IMR-90 (cell line): ENCODE results near the gene SPEG. TPM values are rescaled to one million over a fixed set of nuclear protein-coding genes. Genes with fewer than 3 reads are reported as not detected.

Experiments
- ATAC-seq: fragments of 200-7000 bp; cut with Tn5 transposase; 2 replicates; pipeline ENCODE4 v1.9.1; 2020; ENCODE audit warnings: low read depth, mild to moderate bottlenecking, moderate library complexity
- BruUV-seq: library from RNA; stranded (reverse); fragments of 400-500 nt; replicated peaks from 2 replicates; lab custom pipeline; 2021; lab: Mats Ljungman, UMichigan
- CTCF ChIA-PET: fragments of 300-600 bp; formaldehyde crosslinking; extraction: SDS; loops from one replicate; lab custom pipeline; 2021; ENCODE audit warnings: antibody characterized with exemption; lab: Yijun Ruan, JAX
- POLR2A ChIA-PET: fragments of 300-600 bp; sonication (Branson Sonifier 250); formaldehyde crosslinking; loops from one replicate; lab custom pipeline; 2022; ENCODE audit warnings: antibody characterized with exemption; ENCODE audit not compliant: unreplicated experiment; lab: Charles Lee
- DNase-seq: peaks from one replicate; pipeline ENCODE4 v3.0.0; 2013
- H2AFZ ChIP-seq: replicated peaks from 2 replicates; pipeline ENCODE3; 2013; ENCODE audit warnings: low read length, mild to moderate bottlenecking; ENCODE audit not compliant: poor library complexity
- H2AK5ac ChIP-seq: 2 replicates; pipeline ENCODE4 v1.6.1; 2013; ENCODE audit warnings: low read depth, low read length, inconsistent platforms
- H2AK9ac ChIP-seq: replicated peaks from 2 replicates; pipeline ENCODE3; 2013; ENCODE audit warnings: mild to moderate bottlenecking, low read depth, low read length, moderate library complexity; ENCODE audit not compliant: poor library complexity
- H2BK120ac ChIP-seq: 2 replicates; pipeline ENCODE4 v1.6.1; 2013; ENCODE audit warnings: low read depth, low read length, inconsistent platforms
- H2BK15ac ChIP-seq: 3 replicates; pipeline ENCODE4 v1.6.1; 2013; ENCODE audit warnings: low read depth, low read length, inconsistent platforms
- H2BK20ac ChIP-seq: 2 replicates; pipeline ENCODE4 v1.6.1; 2013; ENCODE audit warnings: low read depth, mild to moderate bottlenecking, inconsistent platforms, low read length, moderate library complexity
- H2BK5ac ChIP-seq: 2 replicates; pipeline ENCODE4 v1.6.1; 2013; ENCODE audit warnings: mild to moderate bottlenecking, low read depth, low read length, inconsistent platforms; ENCODE audit not compliant: poor library complexity, severe bottlenecking
- H3K14ac ChIP-seq: replicated peaks from 2 replicates; pipeline ENCODE4 v1.6.1; 2013; ENCODE audit warnings: low read depth, low read length, inconsistent platforms
- H3K18ac ChIP-seq: 2 replicates; pipeline ENCODE4 v1.6.1; 2013; ENCODE audit warnings: low read depth, low read length, control low read depth
- H3K23ac ChIP-seq: 2 replicates; pipeline ENCODE4 v1.6.1; 2013; ENCODE audit warnings: low read depth, low read length, inconsistent platforms
- H3K27ac ChIP-seq: 2 replicates; pipeline ENCODE4 v1.5.1; 2013; ENCODE audit warnings: mild to moderate bottlenecking, control low read depth, low read length; ENCODE audit not compliant: insufficient read depth
- H3K27me3 ChIP-seq: 2 replicates; pipeline ENCODE4 v1.6.1; 2013; ENCODE audit warnings: low read length; ENCODE audit not compliant: control insufficient read depth, insufficient read depth
- H3K36me3 ChIP-seq: 2 replicates; pipeline ENCODE4 v1.6.1; 2013; ENCODE audit warnings: low read length, mixed read lengths; ENCODE audit not compliant: control insufficient read depth, insufficient read depth
- H3K4ac ChIP-seq: 2 replicates; pipeline ENCODE4 v1.6.1; 2013; ENCODE audit warnings: low read depth, low read length, inconsistent platforms
- H3K4me1 ChIP-seq: 2 replicates; pipeline ENCODE4 v1.6.1; 2013; ENCODE audit warnings: low read length, mixed read lengths; ENCODE audit not compliant: control insufficient read depth, insufficient read depth
- H3K4me2 ChIP-seq: 2 replicates; pipeline ENCODE4 v1.6.1; 2013; ENCODE audit warnings: low read depth, mild to moderate bottlenecking, control low read depth, low read length, moderate library complexity
- H3K4me3 ChIP-seq: 2 replicates; pipeline ENCODE4 v1.5.1; 2013; ENCODE audit warnings: low read depth, mild to moderate bottlenecking, control low read depth, low read length, moderate library complexity; ENCODE audit not compliant: insufficient read depth
- H3K56ac ChIP-seq: 2 replicates; pipeline ENCODE4 v1.6.1; 2013; ENCODE audit warnings: low read length, inconsistent platforms; ENCODE audit not compliant: insufficient read depth; ENCODE audit errors: extremely low read depth
- H3K79me1 ChIP-seq, 2 experiments: 2 replicates each; pipeline ENCODE4 v1.6.1; 2013; ENCODE audit warnings: low read length in 2 of 2, inconsistent platforms in 1 of 2, low read depth in 1 of 2
- H3K9ac ChIP-seq: 2 replicates; pipeline ENCODE4 v1.6.1; 2013; ENCODE audit warnings: low read depth, low read length, control low read depth
- H3K9me1 ChIP-seq: 2 replicates; pipeline ENCODE4 v1.6.1; 2013; ENCODE audit warnings: low read length, inconsistent platforms; ENCODE audit not compliant: insufficient read depth
- H3K9me3 ChIP-seq: 2 replicates; pipeline ENCODE4 v1.6.1; 2013; ENCODE audit warnings: low read length; ENCODE audit not compliant: control insufficient read depth, insufficient read depth
- H4K20me1 ChIP-seq: 2 replicates; pipeline ENCODE4 v1.6.1; 2013; ENCODE audit warnings: low read length, inconsistent platforms; ENCODE audit not compliant: insufficient read depth
- H4K5ac ChIP-seq: 2 replicates; pipeline ENCODE4 v1.6.1; 2013; ENCODE audit warnings: mild to moderate bottlenecking, low read depth, low read length, control low read depth
- H4K8ac ChIP-seq, 2 experiments: 2 replicates each; pipeline ENCODE4 v1.6.1; 2013; ENCODE audit warnings: low read depth in 2 of 2, low read length in 2 of 2, control low read depth in 1 of 2, inconsistent platforms in 1 of 2
- H4K91ac ChIP-seq: 2 replicates; pipeline ENCODE4 v1.6.1; 2013; ENCODE audit warnings: low read depth, low read length, inconsistent platforms; ENCODE audit not compliant: insufficient read depth
- CEBPB ChIP-seq: IDR thresholded peaks from 2 replicates; pipeline ENCODE4 v1.6.1; 2012; ENCODE audit warnings: low read depth, low read length, improper control_type of control experiment
- CHD1 ChIP-seq: IDR thresholded peaks from 2 replicates; pipeline ENCODE4 v1.6.1; 2012; ENCODE audit warnings: low read depth, low read length, improper control_type of control experiment
- MXI1 ChIP-seq: IDR thresholded peaks from 2 replicates; pipeline ENCODE4 v1.6.1; 2012; ENCODE audit warnings: low read depth, mild to moderate bottlenecking, low read length, moderate library complexity, borderline replicate concordance
- RFX5 ChIP-seq: IDR thresholded peaks from 2 replicates; pipeline ENCODE4 v1.8.0; 2012; ENCODE audit warnings: low read depth, mild to moderate bottlenecking, low read length, moderate library complexity
- WGBS, 2 experiments: methylation state at CpG; one replicate each; pipeline versions ENCODE4 v1.1.5 to v1.1.7; 2013; ENCODE audit warnings: missing lambda C conversion rate in 2 of 2; ENCODE audit not compliant: insufficient read length in 1 of 2; ENCODE audit errors: extremely low coverage in 2 of 2; 5-methylcytosine and 5-hydroxymethylcytosine counted together
- dilution Hi-C: fragments of 300-500 bp; cut with HindIII; formaldehyde crosslinking; loops from one replicate; pipeline ENCODE4 v1.14.3; 2018; ENCODE audit warnings: low sequenced_read_pairs; ENCODE audit not compliant: unreplicated experiment
- in situ Hi-C: fragments of 300-500 bp; cut with MboI; formaldehyde crosslinking; loops from 3 replicates; pipeline ENCODE4 v1.14.3; 2019; ENCODE audit warnings: low sequenced_read_pairs, inconsistent platforms, mixed read lengths
- intact Hi-C: fragments of 100-400 bp; cut with micrococcal nuclease; formaldehyde crosslinking; loops from 2 replicates; pipeline ENCODE4 v1.10.0; 2022
- polyA plus RNA-seq, 3 experiments: library from polyadenylated mRNA; depleted of rRNA; stranded (reverse); fragments of >200 nt; gene quantifications; 2 replicates each; pipeline ENCODE4 v1.2.3, GENCODE V29; 2012; ENCODE audit warnings: low replicate concordance in 1 of 3
- total RNA-seq: library from RNA; depleted of rRNA; stranded (reverse); fragments of >200 nt; gene quantifications from 2 replicates; pipeline ENCODE4 v1.2.3, GENCODE V29; 2012

SPEG gene
- total and polyA plus RNA-seq, 2 of the 4 experiments (the other 2 are of a cell fraction), result 6.8 to 81.6 TPM

DNA sequence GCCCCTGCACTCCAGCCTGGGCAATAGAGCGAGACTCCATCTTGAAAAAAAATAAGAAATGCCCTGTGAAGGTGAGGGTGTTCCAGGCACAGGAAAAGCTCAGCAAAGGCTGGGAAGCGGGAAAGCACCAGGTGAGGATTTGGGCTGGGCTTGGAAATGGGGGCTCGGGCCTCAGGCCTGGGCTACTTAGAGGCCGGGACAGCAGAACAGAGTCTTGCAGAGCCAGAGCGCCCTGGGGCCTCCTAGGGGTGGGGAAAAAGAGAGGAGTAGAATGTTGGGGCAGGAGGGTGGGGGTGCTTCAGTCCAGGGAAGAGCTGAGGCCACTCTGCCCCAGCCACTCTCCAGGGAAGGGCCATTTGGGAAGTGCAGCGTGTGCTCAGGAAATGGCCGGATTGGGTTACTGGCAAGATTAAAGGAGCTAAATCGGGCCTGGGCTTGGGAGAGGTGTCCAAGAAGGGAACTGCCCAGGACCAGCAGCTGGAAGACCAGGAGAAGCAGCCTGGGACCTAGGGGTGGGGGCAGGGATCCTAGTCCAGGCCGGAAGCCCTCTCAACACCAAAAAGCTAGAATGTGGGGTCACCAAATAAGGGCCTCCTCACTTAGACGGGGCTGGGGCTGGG is 30.2 kb upstream of the SPEG start (continued):
- TF ChIP-seq RFX5, result no peak

DNA sequence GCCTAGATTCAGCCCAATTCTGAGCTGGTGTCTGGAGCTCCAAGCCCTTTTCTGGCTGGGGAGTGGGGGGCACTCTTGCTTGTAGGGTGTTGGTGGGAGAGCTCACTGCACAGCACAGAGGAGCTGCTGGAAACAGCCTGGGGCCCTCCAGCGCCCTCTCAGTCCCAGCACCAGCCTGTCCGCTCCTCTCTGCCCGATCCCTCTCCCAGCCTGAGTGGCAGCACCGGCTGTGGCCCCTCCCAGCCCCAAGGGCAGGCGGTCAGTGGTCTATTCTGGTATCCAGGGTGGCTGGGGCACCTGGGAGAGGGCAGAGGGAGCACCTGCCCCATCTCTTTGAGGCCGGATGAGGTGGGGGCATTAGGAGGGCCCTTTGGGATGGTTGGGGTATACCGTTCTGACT is 29.7 kb upstream of the SPEG start:
- H3K14ac ChIP-seq, result no peak overlapping the region
- in situ Hi-C loops, result loop anchor here (5.0 kb wide), 2 partner anchors 57 to 127 kb away; no protein-coding TSS in a partner anchor
- CTCF ChIA-PET, result interaction anchor here (1.0 to 4.0 kb wide), 3 partner anchors 17 to 125 kb away, joined by 3 to 36 read pairs (median 3); partner anchors contain the start of gene DNPEP
- H3K4me2 ChIP-seq, result no peak overlapping the region
- no peak overlapping the region for H3K56ac ChIP-seq
- H2AK9ac ChIP-seq, result peak overlapping the region; percentile 74
- H4K5ac ChIP-seq, result no peak overlapping the region
- H3K27ac ChIP-seq, result no peak overlapping the region
- WGBS, 2 experiments, result 100% methylated on average over 2 of the region's 7 CpGs; no CpG with 5 or more reads in 1 of the 2 experiments
- no TSS peak for BruUV-seq
- H3K4me3 ChIP-seq, result no peak overlapping the region
- peak overlapping the region; percentile 17; the same call in 1 of the 2 replicates for H2AK5ac ChIP-seq
- H2BK120ac ChIP-seq, result peak overlapping the region; percentile 98; the same call in 1 of the 2 replicates
- H2BK5ac ChIP-seq, result peak overlapping the region; percentile 21
- no peaks in the 10 kb centered on the region for H3K36me3 ChIP-seq
- H3K18ac ChIP-seq, result no peak overlapping the region
- H3K9me1 ChIP-seq, result peaks cover 24% of the 10 kb centered on the region
- H2AFZ ChIP-seq, result peak overlapping the region; percentile 77
- peak overlapping the region; percentile 82; the same call in 1 of the 2 replicates for H3K4ac ChIP-seq
- no peaks in the 10 kb centered on the region for H3K79me1 ChIP-seq
- H3K9me3 ChIP-seq, result no peaks in the 10 kb centered on the region
- DNase-seq, result no peak
- H4K20me1 ChIP-seq, result no peaks in the 10 kb centered on the region
- no peak overlapping the region; the same call in 2 of the 3 replicates for H2BK15ac ChIP-seq
- intact Hi-C loops, result no loop called here
- peaks cover 22% of the 10 kb centered on the region for H3K4me1 ChIP-seq
- no peak for ATAC-seq
- H3K9ac ChIP-seq, result no peak overlapping the region
- dilution Hi-C loops, result no loop called here
- peak overlapping the region; percentile 99 for H2BK20ac ChIP-seq
- POLR2A ChIA-PET, result no interaction called here
- TF ChIP-seq MXI1, result no peak
- no peak for TF ChIP-seq CEBPB
- TF ChIP-seq CHD1, result no peak
- no peak overlapping the region for H3K23ac ChIP-seq
- H4K8ac ChIP-seq, result peak overlapping the region in 1 of 2 experiments; percentile 51; a peak in 2 of 4 replicates
- H3K27me3 ChIP-seq, result no peaks in the 10 kb centered on the region; the same call in 1 of the 2 replicates
- H4K91ac ChIP-seq, result peak overlapping the region; percentile 32
